Right atrium auricular region (tissue), 2 donors: ENCODE results near the gene TTC28. TPM values are rescaled to one million over a fixed set of nuclear protein-coding genes. Genes with fewer than 3 reads are reported as not detected.

Source experiments
- DNase-seq: peaks from one replicate; pipeline ENCODE4 v3.0.0-alpha.2; 2019; ENCODE audit warnings: low spot score
- H3K27ac ChIP-seq, 2 donors: fragments of 200-600 bp; sonication (generic); 1 replicate in 1 of 2; 2 replicates in 1 of 2; pipeline ENCODE4 v1.5.1; 2016 to 2019
- H3K27me3 ChIP-seq, 2 donors: fragments of 200-600 bp; sonication (generic); one replicate each; pipeline versions ENCODE4 v1.5.1 to v1.6.0; 2017 to 2019
- H3K36me3 ChIP-seq: fragments of 200-600 bp; sonication (generic); one replicate; pipeline ENCODE4 v1.5.1; 2016
- H3K4me1 ChIP-seq, 2 donors: fragments of 200-600 bp; sonication (generic); one replicate each; pipeline versions ENCODE4 v1.5.1 to v1.6.0; 2017 to 2019
- H3K4me3 ChIP-seq, 2 donors: fragments of 200-600 bp; sonication (generic); 1 replicate in 1 of 2; 2 replicates in 1 of 2; pipeline ENCODE4 v1.5.1; 2017 to 2019; ENCODE audit warnings: mild to moderate bottlenecking in 1 of 2, moderate library complexity in 1 of 2
- H3K9me3 ChIP-seq, 2 donors: fragments of 200-600 bp; sonication (generic); one replicate each; pipeline ENCODE4 v1.5.1; 2019
- CTCF ChIP-seq, 2 donors: fragments of 200-600 bp; sonication (generic); IDR thresholded peaks; one replicate each; pipeline ENCODE4 v1.5.1; 2019; ENCODE audit warnings: antibody characterized with exemption in 2 of 2
- total RNA-seq, 2 donors: library from RNA; depleted of rRNA; stranded (reverse); fragments of >200 nt; gene quantifications; one replicate each; pipeline ENCODE4 v1.1.0, GENCODE V29; 2016

Gene TTC28
- total RNA-seq, 2 donors from 2014 or later: 22.1 to 22.3 TPM

GRCh38 chr22:28656181-28656580, 23.5 kb downstream of the TTC28 start:
- H3K9me3 ChIP-seq: no peaks in the 10 kb centered on the region
- no peak for DNase-seq
- no peak for TF ChIP-seq CTCF (IDR thresholded peaks at IDR 0.05)
- no peak overlapping the region for H3K4me3 ChIP-seq
- no peaks in the 10 kb centered on the region for H3K4me1 ChIP-seq
- no peak overlapping the region for H3K27ac ChIP-seq
- no peaks in the 10 kb centered on the region for H3K36me3 ChIP-seq
- H3K27me3 ChIP-seq: no peaks in the 10 kb centered on the region

- Histone ChIP-seq H3K27me3 (no peaks in the 10 kb centered on the region), H3K4me3 (no peak overlapping the region), H3K36me3 (no peaks in the 10 kb centered on the region), H3K9me3 (no peaks in the 10 kb centered on the region), H3K27ac (no peak overlapping the region), H3K4me1 (no peaks in the 10 kb centered on the region)
- no peak for DNase-seq
- no peak for TF ChIP-seq CTCF (IDR thresholded peaks at IDR 0.05)
These were observed 29.2 kb downstream of the TTC28 start for GRCh38 chr22:28650463-28650862.

GRCh38 chr22:28648792-28649191, 30.8 kb downstream of the TTC28 start:
- Histone ChIP-seq H3K9me3 (no peaks in the 10 kb centered on the region), H3K27me3 (no peaks in the 10 kb centered on the region), H3K4me1 (no peaks in the 10 kb centered on the region), H3K36me3 (no peaks in the 10 kb centered on the region), H3K4me3 (no peak overlapping the region), H3K27ac (no peak overlapping the region)
- TF ChIP-seq CTCF (IDR thresholded peaks at IDR 0.05): no peak
- no peak for DNase-seq

GRCh38 chr22:28647216-28647615, 32.4 kb downstream of the TTC28 start:
- H3K36me3 ChIP-seq: no peaks in the 10 kb centered on the region
- no peaks in the 10 kb centered on the region for H3K9me3 ChIP-seq
- TF ChIP-seq CTCF (IDR thresholded peaks at IDR 0.05): no peak
- no peaks in the 10 kb centered on the region for H3K4me1 ChIP-seq
- no peak for DNase-seq
- no peak overlapping the region for H3K27ac ChIP-seq
- H3K27me3 ChIP-seq: no peaks in the 10 kb centered on the region
- no peak overlapping the region for H3K4me3 ChIP-seq

GRCh38 chr22:28639321-28639720, 40.3 kb downstream of the TTC28 start:
- no peak for TF ChIP-seq CTCF (IDR thresholded peaks at IDR 0.05)

GRCh38 chr22:28637225-28637624, 42.4 kb downstream of the TTC28 start:
- DNase-seq: no peak
- H3K27ac ChIP-seq: no peak overlapping the region
- H3K27me3 ChIP-seq: no peaks in the 10 kb centered on the region
- H3K36me3 ChIP-seq: no peaks in the 10 kb centered on the region
- H3K9me3 ChIP-seq: no peaks in the 10 kb centered on the region
- no peak for TF ChIP-seq CTCF (IDR thresholded peaks at IDR 0.05)
- H3K4me3 ChIP-seq: no peak overlapping the region
- no peaks in the 10 kb centered on the region for H3K4me1 ChIP-seq

More at GRCh38 chr22:28639321-28639720, 40.3 kb downstream of the TTC28 start:
- Histone ChIP-seq H3K9me3 (no peaks in the 10 kb centered on the region), H3K36me3 (no peaks in the 10 kb centered on the region), H3K27me3 (no peaks in the 10 kb centered on the region), H3K4me3 (no peak overlapping the region), H3K4me1 (no peaks in the 10 kb centered on the region), H3K27ac (no peak overlapping the region)
- DNase-seq: no peak
